DND-41 (cell line): ENCODE data around the gene ASIC1.
A peak's percentile ranks its signal among the peaks of the same experiment; 100 is the strongest.

ENCODE experiments used
- ATAC-seq: fragments of 200-7000 bp; cut with Tn5 transposase; 3 replicates; pipeline ENCODE4 v1.9.1; 2021; ENCODE audit warnings: low read depth; ENCODE audit not compliant: insufficient read depth
- DNase-seq: peaks from one replicate; pipeline ENCODE4 v3.0.0-alpha.2; 2020
- H2AFZ ChIP-seq: 2 replicates; pipeline ENCODE4 v1.6.0; 2012; ENCODE audit warnings: low read depth, low read length
- H3K27ac ChIP-seq: 2 replicates; pipeline ENCODE4 v1.5.1; 2012; ENCODE audit warnings: low read length, inconsistent platforms
- H3K27me3 ChIP-seq: fragments of 200-600 bp; sonication (generic); 2 replicates; pipeline ENCODE4 v1.6.0; 2012; ENCODE audit warnings: low read length, mild to moderate bottlenecking, inconsistent platforms; ENCODE audit not compliant: insufficient read depth, poor library complexity
- H3K36me3 ChIP-seq: 2 replicates; pipeline ENCODE4 v1.5.1; 2012; ENCODE audit warnings: low read length, inconsistent platforms; ENCODE audit not compliant: insufficient read depth
- H3K4me1 ChIP-seq: 2 replicates; pipeline ENCODE4 v1.5.1; 2012; ENCODE audit warnings: mild to moderate bottlenecking, low read length; ENCODE audit not compliant: insufficient read depth
- H3K4me2 ChIP-seq: 2 replicates; pipeline ENCODE4 v1.6.0; 2012; ENCODE audit warnings: mild to moderate bottlenecking, moderate library complexity, low read length, inconsistent platforms; ENCODE audit not compliant: insufficient read depth
- H3K4me3 ChIP-seq, 2 experiments: fragments of 200-600 bp in 1 of 2; shearing (Covaris generic) in 1 of 2; 2 replicates each; pipeline ENCODE4 v1.5.1; 2012 to 2016; ENCODE audit warnings: inconsistent platforms in 2 of 2, low read length in 2 of 2, mild to moderate bottlenecking in 2 of 2, low read depth in 1 of 2, moderate library complexity in 1 of 2
- H3K79me2 ChIP-seq: 2 replicates; pipeline ENCODE4 v1.6.0; 2012; ENCODE audit warnings: low read length, inconsistent platforms; ENCODE audit not compliant: insufficient read depth
- H3K9ac ChIP-seq: 2 replicates; pipeline ENCODE4 v1.6.0; 2012; ENCODE audit warnings: low read depth, mild to moderate bottlenecking, inconsistent platforms, low read length, moderate library complexity
- H3K9me3 ChIP-seq: 2 replicates; pipeline ENCODE4 v1.5.1; 2012; ENCODE audit warnings: low read length, moderate library complexity, mild to moderate bottlenecking, inconsistent platforms; ENCODE audit not compliant: insufficient read depth, severe bottlenecking
- H4K20me1 ChIP-seq: 2 replicates; pipeline ENCODE4 v1.6.0; 2012; ENCODE audit warnings: low read length; ENCODE audit not compliant: insufficient read depth
- EZH2 ChIP-seq: IDR thresholded peaks from 3 replicates; pipeline ENCODE4 v1.6.1; 2012; ENCODE audit warnings: borderline replicate concordance, low read depth, mild to moderate bottlenecking, moderate library complexity, low read length, inconsistent platforms; ENCODE audit not compliant: severe bottlenecking
- TF ChIP-seq, protein P1 (sequence below): IDR thresholded peaks from 2 replicates; pipeline ENCODE4 v1.5.1; 2012; ENCODE audit warnings: borderline replicate concordance, low read length, moderate library complexity, mild to moderate bottlenecking; ENCODE audit not compliant: poor library complexity, severe bottlenecking; ENCODE audit errors: extremely low read depth

Gene ASIC1

DNA sequence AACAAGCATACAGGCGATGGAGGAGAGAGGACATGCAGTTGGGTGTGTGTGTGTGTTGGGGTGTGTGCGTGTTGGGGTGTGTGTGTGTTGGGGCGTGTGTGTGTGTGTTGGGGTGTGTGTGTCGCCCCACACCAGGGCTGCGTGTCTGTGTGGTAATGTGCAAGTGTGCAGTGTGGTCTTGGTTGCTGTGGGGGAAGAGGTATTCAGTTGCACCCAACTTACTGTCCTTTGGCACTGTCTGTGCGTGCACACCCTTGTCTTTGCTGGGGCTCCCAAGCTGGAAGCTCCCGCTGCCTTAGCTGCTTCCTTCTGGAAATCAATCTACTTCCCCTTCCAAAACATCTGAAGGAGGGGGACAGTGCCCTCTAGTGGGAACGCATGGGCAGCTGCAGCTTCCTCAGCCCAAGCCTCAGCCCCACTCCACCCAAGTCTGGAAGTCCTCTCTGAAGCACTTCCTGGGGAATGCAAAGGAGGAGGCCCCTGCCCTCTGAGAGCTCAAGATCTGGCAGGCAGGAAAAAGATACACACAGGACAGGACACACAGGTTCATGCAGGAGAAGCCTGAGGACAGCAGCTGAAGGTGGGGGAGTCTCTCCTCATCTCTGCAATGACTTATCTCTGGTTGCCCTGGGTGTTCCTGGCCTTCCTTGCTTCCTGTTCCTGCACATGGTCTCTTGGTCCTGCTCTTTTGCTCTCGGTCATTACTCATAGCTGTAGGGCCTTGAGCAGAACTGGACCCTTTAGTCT lies 13.1 kb downstream of the ASIC1 start:
- Histone ChIP-seq H3K27ac (peak overlapping the region; percentile 48), H3K79me2 (no peaks in the 10 kb centered on the region), H3K9ac (0 out of 2 replicates have a peak overlapping the region, but pooled peaks have one; percentile 1), H3K4me2 (peak overlapping the region; percentile 63), H3K36me3 (no peaks in the 10 kb centered on the region), H3K27me3 (no peaks in the 10 kb centered on the region), H2AFZ (peak overlapping the region; percentile 88), H3K4me1 (peaks cover 17% of the 10 kb centered on the region), H3K4me3 (peak overlapping the region in 1 of 2 experiments; percentile 41; a peak in 2 of 4 replicates), H4K20me1 (no peaks in the 10 kb centered on the region), H3K9me3 (no peaks in the 10 kb centered on the region)
- TF ChIP-seq, protein P1, sequence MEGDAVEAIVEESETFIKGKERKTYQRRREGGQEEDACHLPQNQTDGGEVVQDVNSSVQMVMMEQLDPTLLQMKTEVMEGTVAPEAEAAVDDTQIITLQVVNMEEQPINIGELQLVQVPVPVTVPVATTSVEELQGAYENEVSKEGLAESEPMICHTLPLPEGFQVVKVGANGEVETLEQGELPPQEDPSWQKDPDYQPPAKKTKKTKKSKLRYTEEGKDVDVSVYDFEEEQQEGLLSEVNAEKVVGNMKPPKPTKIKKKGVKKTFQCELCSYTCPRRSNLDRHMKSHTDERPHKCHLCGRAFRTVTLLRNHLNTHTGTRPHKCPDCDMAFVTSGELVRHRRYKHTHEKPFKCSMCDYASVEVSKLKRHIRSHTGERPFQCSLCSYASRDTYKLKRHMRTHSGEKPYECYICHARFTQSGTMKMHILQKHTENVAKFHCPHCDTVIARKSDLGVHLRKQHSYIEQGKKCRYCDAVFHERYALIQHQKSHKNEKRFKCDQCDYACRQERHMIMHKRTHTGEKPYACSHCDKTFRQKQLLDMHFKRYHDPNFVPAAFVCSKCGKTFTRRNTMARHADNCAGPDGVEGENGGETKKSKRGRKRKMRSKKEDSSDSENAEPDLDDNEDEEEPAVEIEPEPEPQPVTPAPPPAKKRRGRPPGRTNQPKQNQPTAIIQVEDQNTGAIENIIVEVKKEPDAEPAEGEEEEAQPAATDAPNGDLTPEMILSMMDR, result peak; percentile 98
- TF ChIP-seq EZH2, result no peak
- ATAC-seq (peak; percentile 83), DNase-seq (peak; percentile 84)

DNA sequence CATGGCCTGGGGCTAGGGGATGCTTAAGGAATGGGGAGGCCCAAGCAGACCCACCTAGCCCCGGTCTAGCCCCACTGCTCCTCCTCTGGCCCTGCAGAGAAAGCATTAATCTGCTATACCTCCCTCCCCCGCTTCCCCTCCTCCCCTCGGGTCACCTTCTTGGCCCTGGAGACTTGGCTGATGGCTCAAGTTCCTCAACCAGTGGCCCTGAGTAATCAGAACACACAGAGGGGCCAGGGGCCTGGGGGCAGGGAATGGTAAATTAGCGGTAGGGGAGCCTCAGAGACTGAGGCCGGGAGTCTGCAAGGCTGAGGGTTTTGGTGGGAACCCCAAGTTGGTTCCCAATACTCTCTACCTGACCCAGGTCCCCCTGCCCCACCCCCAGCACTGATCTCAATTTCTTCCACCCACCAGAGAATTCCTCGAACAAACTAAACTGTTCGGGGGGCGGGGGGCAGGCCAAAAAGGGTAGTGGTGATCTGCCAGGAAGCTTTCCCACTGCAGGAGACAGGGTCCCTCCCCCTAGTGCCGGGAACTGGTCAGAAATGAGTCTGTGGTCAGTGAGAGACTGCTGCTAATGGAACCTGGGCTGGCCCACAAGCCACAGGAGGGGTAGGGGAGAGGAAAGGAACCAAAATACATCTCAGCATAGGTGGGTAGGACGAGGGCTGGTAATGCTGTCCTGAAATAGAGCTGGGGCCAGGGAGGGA lies 15.0 kb downstream of the ASIC1 start:
- TF ChIP-seq, protein P1, result no peak
- TF ChIP-seq EZH2, result no peak

DNA sequence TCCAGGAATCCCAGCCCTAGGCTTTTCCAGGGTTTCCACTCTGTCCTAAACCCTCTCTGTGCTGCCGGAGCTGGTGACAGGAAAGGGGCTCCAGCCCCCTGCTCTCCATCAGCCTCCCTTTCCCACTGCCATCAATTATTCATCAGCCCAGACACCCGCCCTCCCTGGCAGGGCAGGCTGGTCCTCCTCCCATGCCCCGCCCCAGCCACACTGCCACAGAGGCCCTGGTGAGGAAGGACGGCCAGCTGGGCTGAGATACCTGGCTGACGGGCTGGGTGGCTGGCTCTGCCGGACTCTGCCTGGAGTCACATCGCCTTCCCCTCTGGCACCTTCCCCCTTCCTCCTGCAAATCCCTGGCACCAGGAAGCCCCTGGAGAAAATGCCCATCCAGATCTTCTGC lies 15.8 kb downstream of the ASIC1 start:
- no peaks in the 10 kb centered on the region for H3K9me3 ChIP-seq
- H3K4me2 ChIP-seq, result no peak overlapping the region
- no peak for TF ChIP-seq EZH2
- TF ChIP-seq, protein P1, result no peak
- H3K79me2 ChIP-seq, result no peaks in the 10 kb centered on the region
- DNase-seq, result no peak
- ATAC-seq, result no peak
- no peaks in the 10 kb centered on the region for H4K20me1 ChIP-seq
- H2AFZ ChIP-seq, result no peak overlapping the region
- H3K36me3 ChIP-seq, result no peaks in the 10 kb centered on the region
- no peak overlapping the region for H3K27ac ChIP-seq
- no peak overlapping the region for H3K9ac ChIP-seq
- H3K4me3 ChIP-seq, result no peak overlapping the region
- H3K4me1 ChIP-seq, result peaks cover 19% of the 10 kb centered on the region
- no peaks in the 10 kb centered on the region for H3K27me3 ChIP-seq

More for the DNA sequence above, 15.0 kb downstream of the ASIC1 start:
- Histone ChIP-seq H3K27ac (no peak overlapping the region), H3K36me3 (no peaks in the 10 kb centered on the region), H3K27me3 (no peaks in the 10 kb centered on the region), H4K20me1 (no peaks in the 10 kb centered on the region), H3K4me2 (no peak overlapping the region), H3K4me3 (no peak overlapping the region), H3K9ac (no peak overlapping the region), H2AFZ (no peak overlapping the region), H3K79me2 (no peaks in the 10 kb centered on the region), H3K4me1 (peaks cover 19% of the 10 kb centered on the region), H3K9me3 (no peaks in the 10 kb centered on the region)
- no peak for ATAC-seq
- no peak for DNase-seq
